Activated T-cell treated with anti-CD3 and anti-CD28 coated beads, Interleukin-2, amount 50 U/mL, for 1 hour (primary cell): ENCODE results near the gene MLEC.
A peak's percentile ranks its signal among the peaks of the same experiment; 100 is the strongest.
"Not testable (repeated sequence)": the region's sequence is repeated elsewhere in the genome, so short reads cannot be mapped to it uniquely, and the experiment has no call there.

ENCODE experiments used
- DNase-seq: peaks from one replicate; pipeline ENCODE4 v3.0.0-alpha.2; 2020

MLEC gene

GRCh38 chr12:120663741-120664140 lies 23.2 kb upstream of the MLEC start:
- no peak for DNase-seq

DNA sequence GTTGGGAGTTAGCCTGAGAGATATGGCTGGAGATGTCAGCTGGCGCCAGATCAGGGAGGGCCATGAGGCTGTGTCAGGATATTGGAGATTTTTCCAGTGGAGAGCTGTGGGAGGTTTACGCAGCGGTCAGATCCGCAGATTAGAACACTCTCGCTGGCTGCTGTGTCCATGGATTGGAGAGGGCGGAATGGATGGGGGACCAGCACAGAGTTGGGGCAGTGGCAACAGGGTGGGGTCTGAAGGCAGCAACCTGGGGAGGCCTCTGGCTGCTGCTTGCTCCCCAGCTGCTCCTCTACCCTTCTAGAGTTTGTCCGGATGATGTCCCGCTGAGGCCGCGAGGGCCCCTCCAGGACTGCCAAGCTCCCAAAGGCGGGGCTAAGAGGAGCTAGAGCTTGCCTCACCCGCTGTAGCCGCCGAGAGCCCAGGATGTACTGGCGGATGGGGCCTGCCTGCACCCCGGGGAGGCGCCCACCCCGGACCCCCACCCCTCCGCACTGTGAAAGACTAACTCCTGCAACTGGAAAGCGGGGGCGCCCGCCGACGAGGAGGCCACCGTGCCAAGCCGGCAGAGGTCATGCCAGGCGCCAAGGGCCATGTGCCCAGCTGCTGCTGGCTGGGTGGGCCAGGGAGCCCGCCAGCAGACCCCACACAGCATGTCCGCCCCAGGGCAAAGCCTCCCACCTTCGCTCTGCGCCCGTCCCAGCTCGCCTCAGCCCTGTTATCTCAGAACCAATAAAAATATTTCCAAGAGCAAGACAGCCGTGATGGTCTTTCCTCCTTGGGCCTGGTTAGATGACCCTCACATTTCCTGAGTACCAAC lies 20.2 kb upstream of the MLEC start:
- DNase-seq, result no peak

DNA sequence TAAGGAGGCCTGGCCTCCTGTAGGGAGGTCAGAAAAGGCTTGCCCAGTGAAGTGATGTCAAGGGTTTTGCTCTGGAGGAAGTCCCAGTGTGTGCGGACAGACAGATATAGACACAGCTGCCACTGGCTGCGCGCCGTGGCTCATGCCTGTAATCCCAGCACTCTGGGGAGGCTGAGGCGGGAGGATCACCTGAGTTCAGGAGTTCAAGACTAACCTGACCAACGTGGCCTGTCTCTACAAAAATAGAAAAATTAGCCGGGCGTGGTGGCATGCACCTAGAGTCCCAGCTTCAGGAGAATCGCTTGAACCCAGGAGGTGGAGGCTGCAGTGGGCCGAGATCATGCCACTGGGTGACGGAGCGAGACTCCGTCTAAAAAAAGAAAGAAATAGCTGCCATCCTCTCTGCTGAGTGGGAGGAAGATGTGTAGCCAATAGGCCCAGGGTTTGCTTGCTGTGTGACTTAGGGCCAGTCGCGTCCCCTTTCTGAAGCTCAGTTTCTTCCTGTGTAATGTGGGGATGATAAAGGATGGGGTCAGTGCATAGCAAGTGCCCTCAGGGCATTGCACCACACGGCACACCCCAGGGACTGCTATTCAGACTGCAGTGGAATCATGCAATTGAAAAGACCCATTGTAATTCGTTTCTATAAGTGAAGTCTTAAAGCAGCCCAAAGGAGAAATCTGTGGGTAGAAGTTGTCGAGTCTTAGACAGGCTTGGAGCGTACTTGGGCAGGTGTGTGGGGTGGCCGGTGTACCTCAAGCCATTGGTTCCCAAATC lies 18.7 kb upstream of the MLEC start:
- no peak for DNase-seq

DNA sequence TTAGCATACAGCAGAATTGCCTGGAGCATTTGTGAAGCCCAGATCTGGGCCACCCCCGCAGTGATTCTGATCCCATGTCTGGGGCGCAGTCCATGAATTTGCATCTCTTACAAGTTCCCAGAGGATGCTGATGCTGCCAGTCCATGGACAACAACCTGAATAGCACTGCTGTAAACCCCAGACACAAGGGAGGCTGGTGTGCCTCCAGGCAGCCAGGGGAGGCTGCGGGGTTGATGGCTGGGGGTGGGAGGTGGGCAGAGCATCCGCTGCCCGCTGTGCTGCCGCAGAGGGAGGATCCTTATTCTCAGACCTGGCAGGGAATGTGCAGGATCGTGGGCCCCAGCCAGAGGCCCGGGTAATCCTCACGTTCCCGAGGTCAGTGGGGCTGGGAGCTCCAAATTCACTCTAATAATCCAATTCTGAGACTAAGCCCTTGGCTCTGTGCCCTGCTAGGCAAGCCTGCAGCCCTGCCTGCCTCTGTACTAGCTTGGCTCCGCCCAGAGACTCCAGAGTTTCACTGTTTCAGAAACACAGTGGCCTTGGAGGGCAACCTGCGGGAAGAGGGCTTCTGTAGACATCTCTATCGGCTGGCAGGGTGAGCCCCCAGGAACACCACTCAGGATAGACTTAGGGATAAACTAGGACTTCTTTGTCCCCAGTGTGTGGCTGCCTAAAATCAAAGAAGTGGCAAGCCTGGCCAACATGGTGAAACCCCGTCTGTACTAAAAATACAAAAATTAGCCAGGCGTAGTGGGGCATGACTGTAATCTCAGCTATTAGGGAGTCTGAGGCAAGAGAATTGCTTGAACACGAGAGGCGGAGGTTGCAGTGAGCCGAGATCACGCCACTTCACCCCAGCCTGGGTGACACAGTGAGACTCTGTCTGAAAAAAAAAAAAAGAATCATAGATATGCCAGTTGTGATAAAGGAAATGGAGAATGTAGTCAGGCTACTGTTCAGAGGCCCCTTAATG lies 17.8 kb upstream of the MLEC start:
- DNase-seq, result no peak

- not testable (repeated sequence) for DNase-seq
These were observed 16.7 kb upstream of the MLEC start for GRCh38 chr12:120670237-120670636.

DNA sequence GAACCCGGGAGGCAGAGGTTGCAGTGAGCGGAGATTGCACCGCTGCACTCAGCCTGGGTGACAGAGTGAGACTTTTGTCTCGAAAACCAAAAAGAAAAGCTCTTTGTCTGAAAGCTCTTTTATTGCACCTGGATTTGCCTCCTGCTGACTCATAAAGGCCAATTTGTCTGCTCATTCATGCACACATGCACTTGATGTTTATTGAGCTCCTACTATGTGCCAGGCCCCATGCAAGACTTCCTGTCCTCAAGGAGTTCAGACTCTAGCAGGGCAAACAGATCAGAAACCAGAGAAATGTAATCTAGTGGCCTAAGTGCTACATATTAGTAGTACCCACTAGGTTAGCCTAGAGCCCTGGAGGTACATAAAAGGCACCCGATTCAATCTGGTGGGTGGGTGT lies 16.3 kb upstream of the MLEC start:
- DNase-seq, result no peak

DNA sequence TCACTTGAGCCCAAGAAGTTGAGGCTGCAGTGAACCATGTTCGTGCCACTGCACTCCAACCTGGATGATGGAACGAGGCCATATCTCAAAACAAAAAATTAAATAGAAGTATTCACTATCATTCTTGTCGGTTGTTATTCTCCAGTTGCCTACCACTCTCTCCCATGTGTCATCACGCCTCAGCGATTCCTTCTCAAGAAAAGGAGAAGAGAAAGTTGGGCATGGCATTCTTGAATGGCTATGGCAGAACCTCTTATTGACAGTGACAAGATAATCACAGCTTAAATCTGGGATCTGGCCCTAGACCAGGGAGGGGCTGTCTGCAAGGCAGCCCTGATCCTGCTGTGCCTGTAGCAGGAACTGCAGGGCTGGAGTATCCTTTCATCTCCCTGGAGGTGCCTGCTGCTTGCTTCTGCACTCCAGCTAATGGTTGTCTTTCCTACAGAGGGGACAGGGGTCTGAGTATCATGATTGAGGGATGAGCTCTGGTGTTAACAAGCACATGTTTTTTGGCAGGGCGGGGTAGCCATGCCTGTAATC lies 12.8 kb upstream of the MLEC start:
- DNase-seq, result no peak

GRCh38 chr12:120677765-120678473 lies 9.0 kb upstream of the MLEC start:
- no peak for DNase-seq

GRCh38 chr12:120678572-120678971 lies 8.4 kb upstream of the MLEC start:
- DNase-seq, result no peak

DNA sequence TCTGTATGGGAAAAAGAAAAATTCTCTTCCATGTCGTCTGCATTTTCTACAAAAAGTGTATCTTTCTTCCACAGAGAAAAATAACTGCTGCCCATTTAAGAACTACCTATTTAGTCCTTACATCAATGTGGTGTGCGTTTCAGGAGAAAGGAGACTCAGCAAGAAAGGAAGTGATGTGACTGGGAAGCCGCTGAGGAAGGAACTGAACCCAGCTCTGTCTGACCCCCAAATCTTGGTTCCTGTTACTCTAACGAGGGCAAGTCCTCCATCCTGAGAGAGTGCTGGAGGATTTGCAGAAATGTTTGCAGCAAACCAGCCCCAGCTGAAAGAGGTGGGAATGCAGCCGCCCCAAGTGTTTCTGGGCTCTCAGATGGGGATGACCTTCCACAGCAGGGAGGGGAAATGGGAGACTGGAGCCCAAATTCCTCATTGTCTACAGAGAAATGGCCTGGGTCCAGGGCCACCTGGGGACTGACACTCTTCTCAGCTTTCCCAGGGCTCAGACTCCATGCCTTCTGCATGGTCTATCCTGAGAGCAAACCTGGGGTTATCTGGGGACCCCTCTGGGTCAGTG lies 6.7 kb upstream of the MLEC start:
- DNase-seq, result no peak

DNA sequence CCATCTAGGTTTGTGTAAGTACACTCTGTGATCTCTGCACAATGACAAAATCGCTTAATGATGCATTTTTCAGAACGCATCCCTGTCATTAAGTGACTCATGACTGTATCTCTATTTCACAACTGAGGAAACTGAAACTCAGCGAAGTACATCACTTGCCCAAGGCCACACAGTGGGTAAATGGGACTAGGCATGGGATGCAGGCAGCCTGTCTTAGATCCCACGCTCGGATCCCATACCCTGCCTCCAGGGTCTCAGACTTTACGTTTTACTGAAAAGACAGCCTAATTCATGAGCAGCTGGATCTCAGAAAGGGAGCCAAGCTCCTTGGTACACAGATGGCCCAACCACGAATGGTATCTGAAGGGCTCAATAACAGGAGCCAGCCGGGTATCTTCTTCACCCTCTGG lies 2.4 kb upstream of the MLEC start:
- DNase-seq, result no peak

- DNase-seq, result no peak
These were observed 1.4 kb upstream of the MLEC start for GRCh38 chr12:120685522-120685921.

- DNase-seq, result peak; percentile 94
These were observed 729 bp upstream of the MLEC start for GRCh38 chr12:120686151-120686689.

- DNase-seq, result peak; percentile 37
These were observed 785 bp downstream of the MLEC start for GRCh38 chr12:120687578-120688289.

- DNase-seq, result no peak
These were observed 1.6 kb downstream of the MLEC start for GRCh38 chr12:120688527-120689071.

DNA sequence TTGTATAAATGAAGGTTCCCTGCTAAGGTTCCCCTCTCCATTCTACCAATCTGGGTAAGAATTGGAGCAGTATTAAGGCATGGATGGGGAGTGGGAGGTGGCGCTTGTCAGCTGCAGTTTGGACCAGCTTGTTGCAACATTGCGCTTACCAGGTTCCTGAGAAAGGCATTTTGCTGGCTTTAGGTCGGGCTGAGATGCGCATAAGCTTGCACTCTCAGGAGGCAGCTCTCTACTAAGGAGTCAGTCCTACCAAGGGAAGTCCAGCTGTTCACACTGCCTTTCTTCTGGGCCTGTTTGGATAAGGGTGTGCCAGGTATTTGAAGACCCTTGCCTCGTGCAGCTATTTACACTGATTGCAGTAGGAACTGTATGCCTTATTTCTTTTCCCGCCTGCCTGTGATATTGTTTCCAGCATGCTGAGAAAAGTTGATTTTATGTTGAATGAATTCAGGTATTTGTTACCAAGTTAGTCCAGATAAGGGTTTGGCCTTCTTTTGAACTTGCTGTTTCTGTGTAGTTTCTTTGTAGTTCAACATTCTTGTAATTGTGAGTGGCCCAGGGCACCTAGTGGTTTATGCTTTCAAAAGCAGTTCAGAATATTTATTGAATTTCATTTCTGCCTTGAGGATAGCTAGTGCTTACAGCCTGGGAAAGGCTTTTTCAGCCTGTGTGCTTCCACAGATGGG lies 2.6 kb downstream of the MLEC start:
- DNase-seq, result no peak

GRCh38 chr12:120690083-120690450 lies 3.1 kb downstream of the MLEC start:
- no peak for DNase-seq

- DNase-seq, result no peak
These were observed 4.0 kb downstream of the MLEC start for GRCh38 chr12:120690978-120691377.

DNA sequence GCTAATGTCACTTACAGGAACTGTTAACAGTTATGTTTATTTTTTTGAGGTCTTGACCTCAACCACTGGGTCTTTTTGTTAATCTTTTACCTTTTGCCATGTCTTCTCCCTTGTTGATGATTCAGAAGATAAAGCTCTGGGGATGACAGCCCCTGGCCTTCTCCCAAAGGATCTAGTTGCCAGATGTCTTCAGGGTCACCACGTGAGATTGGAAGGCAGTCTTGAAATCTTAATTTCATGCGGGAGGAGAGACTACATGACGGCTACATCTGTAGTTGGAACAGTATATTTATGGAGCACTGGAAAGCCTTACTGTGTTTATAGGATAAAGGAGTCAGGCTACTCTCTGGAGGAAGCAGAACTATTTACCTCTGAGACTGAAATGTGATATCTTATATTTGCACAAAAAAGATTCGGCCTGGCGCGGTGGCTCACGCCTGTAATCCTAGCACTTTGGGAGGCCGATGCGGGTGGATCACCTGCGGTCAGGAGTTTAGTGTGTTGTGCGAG lies 5.6 kb downstream of the MLEC start:
- DNase-seq, result no peak

DNA sequence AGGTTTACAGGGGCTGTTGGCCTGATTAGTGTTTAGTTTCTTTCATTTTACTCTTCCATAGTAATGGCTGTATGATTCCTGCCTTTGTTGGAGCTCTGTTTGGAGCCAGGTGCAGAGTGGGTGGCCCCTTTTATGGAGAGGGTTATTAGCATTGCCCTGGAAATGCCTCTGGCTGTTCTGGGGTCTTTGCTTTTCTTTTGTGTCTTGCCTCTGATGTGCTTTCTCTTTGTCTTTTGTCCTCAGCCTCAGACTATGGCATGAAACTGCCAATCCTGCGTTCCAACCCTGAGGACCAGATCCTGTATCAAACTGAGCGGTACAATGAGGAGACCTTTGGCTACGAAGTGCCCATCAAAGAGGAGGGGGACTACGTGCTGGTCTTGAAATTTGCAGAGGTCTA lies 6.9 kb downstream of the MLEC start:
- DNase-seq, result no peak
